Measurements from ENCODE around the gene CDK5RAP2.

- TF ChIP-seq CTCF (IDR thresholded peaks at IDR 0.05; ENCODE audit: poor library complexity): no peak
- no peak for TF ChIP-seq EZH2 (IDR thresholded peaks at IDR 0.05; ENCODE audit: borderline replicate concordance)
- TF ChIP-seq EZH2phosphoT487 (IDR thresholded peaks at IDR 0.05; ENCODE audit: low read depth, severe bottlenecking, unreplicated experiment): no peak
Measured at GRCh38 chr9:120478208-120478607, 101.8 kb downstream of the CDK5RAP2 start.
